Neutrophil (primary cell): ENCODE measurements around the gene TSHZ1.

Source experiments
- H3K27ac ChIP-seq: fragments of 200-600 bp; sonication (generic); 2 replicates; pipeline ENCODE4 v1.5.1; 2016; ENCODE audit warnings: mild to moderate bottlenecking, moderate library complexity
- H3K27me3 ChIP-seq: fragments of 200-600 bp; sonication (generic); 2 replicates; pipeline ENCODE4 v1.6.0; 2016; ENCODE audit warnings: mild to moderate bottlenecking
- H3K36me3 ChIP-seq: fragments of 200-600 bp; sonication (generic); 2 replicates; pipeline ENCODE4 v1.5.1; 2017
- H3K4me1 ChIP-seq, 2 experiments: fragments of 200-600 bp in 1 of 2; sonication (generic) in 1 of 2; 1 replicate in 1 of 2; 2 replicates in 1 of 2; pipeline versions ENCODE4 v1.5.1 to v1.6.1; 2013 to 2016; ENCODE audit warnings: low read depth in 1 of 2, low read length in 1 of 2, mild to moderate bottlenecking in 1 of 2, moderate library complexity in 1 of 2; ENCODE audit not compliant: control insufficient read depth in 1 of 2, insufficient read depth in 1 of 2
- H3K4me3 ChIP-seq, 2 experiments: fragments of 200-600 bp in 1 of 2; sonication (generic) in 1 of 2; 1 replicate in 1 of 2; 2 replicates in 1 of 2; pipeline ENCODE4 v1.5.1; 2013 to 2016; ENCODE audit warnings: low read depth in 1 of 2, low read length in 1 of 2, mild to moderate bottlenecking in 1 of 2, moderate library complexity in 1 of 2
- H3K9me3 ChIP-seq: fragments of 200-600 bp; sonication (generic); 2 replicates; pipeline ENCODE4 v1.5.1; 2016
- CTCF ChIP-seq: fragments of 200-600 bp; sonication (generic); IDR thresholded peaks from 2 replicates; pipeline ENCODE4 v1.5.1; 2016; ENCODE audit warnings: antibody characterized with exemption

TSHZ1 gene

GRCh38 chr18:75235896-75236295 lies 25.3 kb downstream of the TSHZ1 start:
- H3K9me3 ChIP-seq = no peaks in the 10 kb centered on the region
- H3K27ac ChIP-seq = peak overlapping the region; percentile 53
- peak overlapping the region; percentile 11 to 34 for H3K4me3 ChIP-seq
- H3K36me3 ChIP-seq = no peaks in the 10 kb centered on the region
- no peaks in the 10 kb centered on the region for H3K27me3 ChIP-seq
- TF ChIP-seq CTCF = no peak
- peaks cover 13% of the 10 kb centered on the region in 2 experiments for H3K4me1 ChIP-seq

- Histone ChIP-seq H3K36me3 (no peaks in the 10 kb centered on the region), H3K9me3 (no peaks in the 10 kb centered on the region), H3K27ac (no peak overlapping the region), H3K4me1 (peaks cover 13% of the 10 kb centered on the region in 2 experiments), H3K4me3 (no peak overlapping the region), H3K27me3 (no peaks in the 10 kb centered on the region)
- TF ChIP-seq CTCF = no peak
Measured at GRCh38 chr18:75238100-75238499, 27.5 kb downstream of the TSHZ1 start.

DNA sequence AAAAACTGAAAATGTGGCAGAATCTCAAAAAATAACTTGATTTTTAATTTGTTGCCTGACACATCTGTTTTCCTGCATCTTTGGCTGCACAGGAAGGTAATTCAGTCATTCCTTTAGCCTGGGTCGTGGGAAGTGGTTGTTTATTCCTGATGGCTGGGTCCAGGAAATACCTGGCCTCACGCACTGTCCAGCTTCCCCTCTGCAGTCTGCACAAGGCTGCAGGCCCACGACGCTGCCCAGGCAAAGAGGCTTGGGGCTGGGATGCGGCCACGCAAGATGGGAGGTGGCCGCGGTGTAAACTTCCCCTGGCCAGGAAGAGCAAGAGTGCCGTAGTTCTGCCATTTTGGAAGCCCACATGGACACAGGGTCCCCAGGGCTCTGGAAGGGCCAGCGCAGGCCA lies 28.2 kb downstream of the TSHZ1 start:
- Histone ChIP-seq H3K27me3 (no peaks in the 10 kb centered on the region), H3K27ac (no peak overlapping the region), H3K4me3 (no peak overlapping the region), H3K9me3 (no peaks in the 10 kb centered on the region), H3K36me3 (no peaks in the 10 kb centered on the region), H3K4me1 (peaks cover 13% of the 10 kb centered on the region in 2 experiments)
- TF ChIP-seq CTCF = no peak

- Histone ChIP-seq H3K36me3 (no peaks in the 10 kb centered on the region), H3K4me3 (no peak overlapping the region), H3K4me1 (peaks cover 11 to 12% of the 10 kb centered on the region in 2 experiments), H3K27ac (no peak overlapping the region), H3K27me3 (no peaks in the 10 kb centered on the region), H3K9me3 (no peaks in the 10 kb centered on the region)
- TF ChIP-seq CTCF = no peak
Measured at GRCh38 chr18:75240433-75240832, 29.8 kb downstream of the TSHZ1 start.

DNA sequence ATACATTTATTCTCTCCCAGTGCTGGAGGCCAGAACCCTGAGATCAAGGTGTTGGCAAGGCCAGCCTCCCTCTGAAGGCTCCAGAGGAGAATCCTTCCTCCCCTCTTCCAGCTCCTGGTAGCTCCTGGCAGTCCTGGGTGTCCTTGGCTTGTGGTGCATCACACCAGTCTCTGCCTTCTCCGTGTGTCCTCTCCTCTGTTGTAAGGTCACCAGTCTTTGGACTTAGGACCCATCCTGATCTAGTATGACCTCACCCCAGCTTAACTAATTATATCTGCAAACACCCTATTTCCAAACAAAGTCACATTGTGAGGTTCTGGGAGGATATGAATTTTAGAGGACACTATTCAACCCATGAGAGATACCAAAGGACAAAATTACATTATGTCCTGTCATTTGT lies 31.1 kb downstream of the TSHZ1 start:
- no peak for TF ChIP-seq CTCF

More for the DNA sequence above, 31.1 kb downstream of the TSHZ1 start:
- no peaks in the 10 kb centered on the region for H3K9me3 ChIP-seq
- no peak overlapping the region for H3K27ac ChIP-seq
- H3K27me3 ChIP-seq = no peaks in the 10 kb centered on the region
- H3K4me1 ChIP-seq = peaks cover 0 to under 1% of the 10 kb centered on the region in 2 experiments
- no peak overlapping the region for H3K4me3 ChIP-seq
- no peaks in the 10 kb centered on the region for H3K36me3 ChIP-seq
